ENCODE results near the gene FHOD1.

The FHOD1 gene

DNA sequence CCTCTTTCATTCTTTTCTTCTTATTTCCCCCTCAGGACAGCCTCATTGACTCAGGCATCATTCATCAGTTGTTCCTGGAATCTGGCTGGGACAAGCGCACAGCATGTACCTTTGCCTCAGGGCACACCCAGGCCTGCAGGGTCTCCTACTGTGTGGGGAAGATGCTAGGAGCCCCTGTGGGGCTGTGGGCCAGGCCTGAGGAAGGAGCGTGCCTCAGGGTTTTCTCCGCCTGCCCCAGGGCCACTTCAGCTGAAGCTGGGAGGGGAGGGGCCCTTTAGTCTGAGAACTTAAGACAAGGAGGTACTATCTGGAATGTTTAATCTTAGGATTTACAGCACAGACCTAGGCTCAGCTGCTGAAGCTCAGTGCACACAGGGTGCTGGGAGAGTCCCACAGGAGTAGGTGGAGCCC, 40.4 kb downstream of the FHOD1 start:
- no peak for DNase-seq

DNA sequence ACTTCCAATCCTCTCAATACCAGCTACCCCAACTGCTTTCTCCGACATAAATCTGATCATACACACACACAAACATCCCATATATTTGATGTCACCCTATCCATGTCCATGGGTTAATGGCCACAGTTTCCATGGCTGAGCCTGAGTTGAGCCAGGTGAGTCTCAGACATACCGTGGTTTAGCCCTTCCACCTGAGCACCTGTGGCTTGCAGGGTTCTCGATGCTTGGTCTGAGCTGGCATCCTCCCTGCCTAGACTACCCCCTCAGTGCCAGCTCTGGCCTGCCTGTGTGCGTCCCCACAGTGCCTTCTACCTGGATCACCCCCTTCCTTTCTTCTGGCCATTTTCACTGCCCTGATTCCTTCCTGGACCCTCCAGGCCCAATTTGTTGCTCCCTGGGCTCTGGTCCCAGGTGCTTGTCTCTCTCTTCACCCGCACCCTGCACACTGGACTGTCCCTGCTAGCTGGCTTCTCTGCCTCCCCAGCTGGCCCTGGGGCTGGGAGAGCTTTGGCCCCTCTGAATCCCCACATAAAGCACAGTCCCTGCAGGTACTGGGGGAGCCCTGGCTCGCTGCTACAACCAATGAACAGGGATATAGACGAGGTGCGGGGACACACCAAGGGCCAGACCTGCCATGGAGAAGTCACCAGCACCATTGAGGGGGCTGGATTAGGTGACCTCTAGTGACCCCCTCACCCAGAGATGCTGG, 41.0 kb downstream of the FHOD1 start:
- no peak for DNase-seq

DNA sequence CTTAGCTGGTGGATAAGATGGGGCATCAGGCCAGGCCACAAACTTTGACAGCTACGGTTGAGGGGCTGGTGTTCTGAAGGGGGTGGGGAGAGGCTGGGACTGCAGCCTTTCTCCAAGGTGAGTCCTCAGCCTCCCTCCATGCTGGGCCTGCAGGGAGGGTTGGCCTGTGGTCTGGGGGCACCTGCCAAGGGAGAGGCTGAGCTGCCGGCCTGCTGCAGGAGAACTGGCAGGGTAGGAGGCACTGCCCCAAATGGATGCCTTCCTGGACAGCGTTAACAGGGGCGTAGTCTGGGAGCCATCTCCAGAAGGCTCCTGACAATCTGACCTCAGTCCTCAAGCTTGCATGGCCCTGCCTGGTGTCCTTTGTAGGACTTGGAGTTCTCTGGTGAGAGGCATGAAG, 43.2 kb downstream of the FHOD1 start:
- DNase-seq = no peak

DNA sequence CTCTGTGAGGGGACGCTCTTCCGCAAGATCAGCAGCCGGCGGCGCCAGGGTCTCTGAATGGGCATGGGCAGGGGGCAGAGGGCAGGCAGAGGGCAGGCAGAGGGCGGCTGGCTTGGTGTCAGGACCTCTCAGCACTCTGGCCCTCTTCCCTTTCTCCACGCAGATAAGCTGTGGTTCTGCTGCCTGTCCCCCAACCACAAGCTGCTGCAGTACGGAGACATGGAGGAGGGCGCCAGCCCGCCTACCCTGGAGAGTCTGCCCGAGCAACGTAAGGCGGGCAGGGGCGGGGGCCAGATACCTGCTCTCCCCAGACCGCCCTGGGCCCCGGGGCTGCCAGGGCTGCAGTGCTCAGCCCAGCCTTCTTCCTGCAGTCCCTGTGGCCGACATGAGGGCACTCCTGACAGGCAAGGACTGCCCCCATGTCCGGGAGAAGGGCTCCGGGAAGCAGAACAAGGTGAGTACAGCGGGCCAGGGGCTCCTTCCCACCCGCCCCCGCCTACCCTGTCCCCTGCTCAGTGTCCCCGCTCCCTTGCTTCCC, 44.3 kb downstream of the FHOD1 start:
- no peak for DNase-seq

DNA sequence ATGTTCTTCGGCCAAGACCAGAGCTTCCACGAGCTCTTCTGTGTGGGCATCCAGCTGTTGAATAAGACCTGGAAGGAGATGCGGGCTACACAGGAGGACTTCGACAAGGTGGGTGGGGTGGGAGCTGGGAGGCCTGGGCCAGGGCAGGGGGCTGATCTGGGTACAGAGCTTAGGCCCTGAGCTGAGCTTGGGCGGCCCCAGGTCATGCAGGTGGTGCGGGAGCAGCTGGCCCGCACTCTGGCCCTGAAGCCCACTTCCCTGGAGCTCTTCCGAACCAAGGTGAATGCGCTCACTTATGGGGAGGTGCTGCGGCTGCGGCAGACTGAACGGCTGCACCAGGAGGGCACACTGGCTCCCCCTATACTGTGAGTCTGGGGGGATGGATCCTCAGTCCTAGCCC, 44.9 kb downstream of the FHOD1 start:
- DNase-seq = no peak

DNA sequence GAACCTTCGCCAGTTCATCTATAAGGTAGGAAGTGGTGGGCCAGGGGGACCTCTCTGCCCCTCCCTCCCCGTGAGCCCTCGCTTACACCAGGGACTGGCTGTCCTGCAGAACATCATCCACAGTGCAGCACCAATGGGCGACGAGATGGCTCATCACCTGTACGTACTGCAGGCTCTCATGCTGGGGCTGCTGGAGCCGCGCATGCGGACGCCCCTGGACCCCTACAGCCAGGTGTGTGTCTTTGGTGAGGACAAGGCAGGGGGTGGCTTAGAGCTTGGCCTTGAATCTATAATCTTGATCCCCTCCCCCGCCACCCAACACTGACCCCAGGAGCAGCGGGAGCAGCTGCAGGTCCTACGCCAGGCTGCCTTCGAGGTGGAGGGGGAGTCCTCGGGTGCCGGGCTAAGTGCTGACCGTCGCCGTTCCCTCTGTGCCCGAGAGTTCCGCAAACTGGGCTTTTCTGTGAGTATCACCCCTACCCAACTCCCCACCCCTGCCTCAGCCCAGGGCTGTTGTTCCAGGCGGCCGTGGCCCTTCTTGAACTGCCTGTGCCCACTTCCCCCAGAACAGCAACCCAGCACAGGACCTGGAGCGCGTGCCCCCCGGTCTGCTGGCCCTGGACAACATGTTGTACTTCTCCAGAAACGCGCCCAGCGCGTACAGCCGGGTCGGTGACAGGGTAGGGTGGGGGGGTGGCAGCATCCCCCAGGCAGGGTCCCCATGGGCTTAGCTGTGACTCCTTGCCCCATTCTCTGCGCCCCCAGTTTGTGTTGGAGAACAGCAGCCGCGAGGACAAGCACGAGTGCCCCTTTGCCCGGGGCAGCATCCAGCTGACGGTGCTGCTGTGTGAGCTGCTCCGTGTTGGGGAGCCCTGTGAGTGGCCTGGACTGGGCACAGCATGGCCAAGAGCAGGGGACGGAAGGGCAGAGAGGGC, 45.6 kb downstream of the FHOD1 start:
- no peak for DNase-seq

DNA sequence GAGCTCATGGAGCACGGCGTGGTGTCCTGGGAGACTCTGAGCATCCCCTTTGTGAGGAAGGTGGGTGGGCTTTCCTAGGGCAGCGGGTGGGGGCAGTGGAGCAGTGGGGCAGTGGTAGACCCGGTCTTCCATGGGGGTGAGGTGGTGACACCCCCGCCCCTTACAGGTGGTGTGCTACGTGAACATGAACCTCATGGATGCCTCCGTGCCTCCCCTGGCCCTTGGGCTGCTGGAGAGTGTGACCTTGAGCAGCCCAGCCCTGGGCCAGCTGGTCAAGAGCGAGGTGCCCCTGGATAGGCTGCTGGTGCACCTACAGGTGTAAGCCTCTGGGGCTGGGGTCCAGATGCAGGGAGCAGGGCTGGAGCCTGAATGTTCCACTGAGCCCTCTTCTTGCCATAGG, 46.8 kb downstream of the FHOD1 start:
- DNase-seq = no peak

DNA sequence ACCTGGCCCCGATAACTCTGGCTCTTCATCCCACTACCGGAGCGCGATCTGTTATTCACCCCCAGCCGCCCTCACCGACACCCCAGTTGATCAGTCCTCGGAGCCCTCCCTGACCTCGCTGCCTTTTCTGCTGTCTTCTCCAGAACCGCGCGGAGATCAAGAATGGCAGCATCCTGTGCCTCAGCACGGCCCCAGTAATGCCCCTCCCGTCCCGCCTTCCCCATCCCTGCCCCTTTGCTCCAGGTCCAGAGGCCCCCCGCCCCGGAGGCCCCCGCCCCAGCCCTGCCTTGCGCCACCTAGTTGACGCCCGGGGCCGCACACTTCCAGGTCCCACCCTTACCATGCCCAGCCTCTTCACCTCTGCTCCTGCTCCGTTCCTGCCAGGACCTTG, 47.5 kb downstream of the FHOD1 start:
- no peak for DNase-seq

DNA sequence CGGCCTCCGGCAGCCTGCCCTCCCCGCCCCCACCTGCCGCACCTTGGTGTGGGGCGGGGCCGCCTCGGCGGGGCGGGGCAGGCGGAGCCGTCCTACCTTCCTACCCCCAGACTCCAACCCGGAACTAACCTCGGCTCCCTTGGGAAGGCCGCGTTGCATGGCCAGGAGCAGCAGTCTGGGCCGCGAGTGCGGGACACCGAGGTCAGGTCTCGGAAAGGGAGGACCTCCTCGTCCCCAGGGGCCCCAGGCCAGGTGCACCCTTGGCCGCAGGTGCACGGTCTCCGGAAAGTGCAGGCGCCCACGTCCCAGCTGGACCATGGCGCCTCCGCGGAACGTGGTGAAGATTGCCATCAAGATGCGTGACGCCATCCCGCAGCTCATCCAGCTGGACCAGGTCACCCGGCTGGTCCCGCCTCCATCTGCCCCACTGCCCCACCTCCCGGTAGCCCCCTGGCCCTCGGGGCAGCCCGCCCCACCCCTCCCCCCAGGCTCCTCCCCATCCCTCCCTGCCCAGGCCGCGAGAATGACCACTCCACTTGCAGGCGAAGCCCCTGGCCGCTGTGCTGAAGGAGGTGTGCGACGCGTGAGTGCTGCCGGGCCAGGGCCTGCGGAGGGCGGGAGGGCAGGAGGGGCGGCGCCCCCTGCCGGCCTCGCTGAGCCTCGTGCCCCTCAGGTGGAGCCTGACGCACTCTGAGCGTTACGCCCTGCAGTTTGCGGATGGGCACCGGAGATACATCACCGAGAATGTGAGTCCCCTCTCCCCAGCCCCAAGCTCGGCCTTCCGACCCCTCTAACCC, 48.1 kb downstream of the FHOD1 start, which contains the start of gene ELMO3:
Gene ELMO3, plus strand, starts transcription at position 121 of the 797 bp plus-strand sequence. Its CDS starts 196 bp downstream, at position 317.
- DNase-seq = no peak

DNA sequence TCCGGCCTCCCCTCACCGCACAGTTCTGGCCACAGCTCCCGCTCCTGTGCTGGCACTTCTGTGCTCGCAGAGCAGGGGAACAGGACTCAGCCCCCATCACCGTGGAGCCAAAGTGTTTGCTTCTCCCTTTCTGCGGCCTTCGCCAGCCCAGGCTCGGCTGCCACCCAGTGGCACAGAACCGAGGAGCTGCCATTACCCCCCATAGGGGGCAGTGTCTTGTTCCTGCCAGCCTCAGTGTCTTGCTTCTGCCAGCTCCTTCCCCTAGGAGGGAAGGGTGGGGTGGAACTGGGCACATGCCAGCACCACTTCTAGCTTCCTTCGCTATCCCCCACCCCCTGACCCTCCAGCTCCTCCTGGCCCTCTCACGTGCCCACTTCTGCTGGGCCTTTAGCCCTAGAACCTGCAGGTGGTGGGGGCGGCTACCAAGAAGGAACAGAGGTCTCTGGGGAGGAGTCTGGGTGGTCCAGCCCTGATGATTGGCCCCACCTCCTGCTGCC, 49.0 kb downstream of the FHOD1 start:
- no peak for DNase-seq

DNA sequence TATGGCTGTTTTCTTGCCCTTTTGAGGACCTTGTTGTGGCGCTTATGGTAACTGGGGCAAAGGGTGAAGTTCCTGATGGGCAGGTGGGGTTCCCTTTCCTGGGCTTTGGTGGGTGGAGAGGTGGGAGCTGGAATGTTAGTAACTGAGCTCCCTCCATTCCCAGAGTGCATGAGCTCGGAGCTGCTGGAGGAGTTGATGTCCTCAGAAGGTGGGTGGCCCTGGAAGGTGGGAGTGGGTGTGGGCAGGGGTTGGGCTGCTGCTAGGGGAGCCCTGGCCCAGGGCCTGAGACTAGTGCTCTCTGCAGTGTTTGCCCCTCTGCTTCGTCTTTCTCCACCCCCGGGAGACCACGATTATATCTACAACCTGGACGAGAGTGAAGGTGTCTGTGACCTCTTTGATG, 49.6 kb downstream of the FHOD1 start:
- no peak for DNase-seq

DNA sequence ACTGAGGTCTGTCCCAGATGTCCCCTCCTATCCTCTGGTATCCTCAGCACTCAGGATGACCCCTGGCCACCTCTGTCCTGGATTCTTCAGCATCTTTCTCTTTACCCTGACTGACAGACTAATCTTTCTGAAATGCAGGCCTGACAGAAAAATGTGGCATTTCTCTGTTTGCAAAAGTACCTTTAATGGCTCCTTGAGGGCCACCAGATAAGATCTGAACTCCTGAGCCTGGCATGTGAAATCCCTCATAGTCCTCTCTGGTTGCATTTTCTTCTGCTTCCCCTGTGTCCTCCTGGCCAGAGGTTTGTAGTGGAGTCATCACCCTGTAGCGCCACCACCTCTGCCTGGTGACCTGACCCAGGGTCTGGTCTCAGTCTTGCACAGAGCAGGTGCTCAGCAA, 50.4 kb downstream of the FHOD1 start:
- no peak for DNase-seq

DNA sequence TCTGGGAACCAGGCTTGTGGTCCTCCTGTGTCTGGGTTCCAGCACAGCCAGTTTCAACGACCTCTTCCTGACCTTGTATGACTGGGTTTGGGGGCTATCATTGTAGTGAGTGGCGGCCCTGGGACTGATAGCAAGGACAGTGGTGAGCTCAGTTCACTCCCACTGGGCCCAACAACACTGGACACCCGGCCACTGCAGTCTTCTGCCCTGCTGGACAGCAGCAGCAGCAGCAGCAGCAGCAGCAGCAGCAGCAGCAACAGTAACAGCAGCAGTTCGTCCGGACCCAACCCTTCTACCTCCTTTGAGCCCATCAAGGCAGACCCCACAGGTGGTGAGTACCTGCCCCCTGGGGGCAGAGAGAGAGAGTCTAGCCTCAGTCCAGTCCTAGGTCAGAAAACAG, 51.6 kb downstream of the FHOD1 start:
- no peak for DNase-seq

DNA sequence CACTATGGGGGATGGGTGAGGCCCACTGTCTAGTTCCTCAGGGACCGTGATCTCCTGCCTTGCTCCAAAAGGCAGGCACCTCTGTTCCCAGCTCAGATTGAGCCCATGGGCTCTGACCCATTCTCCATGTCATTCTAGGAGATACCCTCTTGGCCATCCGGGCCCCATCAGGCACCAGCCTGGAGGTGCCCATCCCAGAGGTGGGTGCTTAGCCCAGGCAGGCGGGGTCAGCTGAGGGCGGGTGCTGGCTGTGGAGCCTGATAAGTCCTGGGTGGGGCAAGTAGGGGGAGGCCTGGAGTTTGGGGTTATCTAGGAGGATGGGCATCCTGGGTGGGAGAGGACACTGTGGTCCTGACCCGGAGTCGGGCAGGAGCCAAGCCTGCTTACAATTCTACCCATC, 53.0 kb downstream of the FHOD1 start:
- no peak for DNase-seq

DNA sequence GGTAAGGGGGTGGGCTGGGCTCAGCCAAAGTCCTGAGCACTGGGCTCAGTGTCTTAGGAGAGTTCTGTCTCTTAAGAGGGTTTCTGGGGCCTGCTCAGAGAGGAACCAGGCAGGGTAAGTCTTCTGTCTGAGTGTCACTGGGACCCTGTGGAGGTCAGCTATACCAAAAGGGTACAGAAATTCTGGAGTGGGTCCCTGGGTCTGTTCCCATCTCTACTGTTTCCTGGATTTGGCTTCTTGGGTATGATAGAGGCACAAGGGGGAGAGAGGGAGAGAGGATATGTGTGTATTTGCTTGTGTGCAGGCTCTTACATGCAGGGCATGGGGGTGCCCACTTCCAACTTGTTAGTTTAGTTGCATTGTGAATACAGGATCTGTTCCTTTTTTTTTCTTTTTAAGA, 53.7 kb downstream of the FHOD1 start:
- no peak for DNase-seq

DNA sequence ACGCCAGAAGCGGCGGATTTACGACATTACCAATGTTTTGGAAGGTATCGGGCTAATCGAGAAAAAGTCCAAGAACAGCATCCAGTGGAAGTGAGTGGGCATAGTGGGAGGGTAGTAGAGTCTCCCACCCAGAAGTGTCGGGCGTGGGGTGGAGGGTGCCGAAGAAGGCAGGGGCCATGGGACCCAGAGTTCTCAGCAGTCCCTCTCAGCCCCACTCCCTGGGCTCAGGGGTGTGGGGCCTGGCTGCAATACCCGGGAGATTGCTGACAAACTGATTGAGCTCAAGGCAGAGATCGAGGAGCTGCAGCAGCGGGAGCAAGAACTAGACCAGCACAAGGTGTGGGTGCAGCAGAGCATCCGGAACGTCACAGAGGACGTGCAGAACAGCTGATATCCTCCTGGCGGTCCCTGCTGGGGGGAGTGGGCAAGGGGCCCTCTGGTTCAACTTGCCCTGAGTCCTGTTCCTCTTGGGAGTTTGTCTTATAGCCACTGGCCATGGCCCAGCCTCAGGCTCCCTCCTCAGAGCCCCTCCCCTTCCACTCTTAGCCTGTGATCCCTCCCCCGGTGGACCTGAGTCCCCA, 54.4 kb downstream of the FHOD1 start:
- DNase-seq = no peak

DNA sequence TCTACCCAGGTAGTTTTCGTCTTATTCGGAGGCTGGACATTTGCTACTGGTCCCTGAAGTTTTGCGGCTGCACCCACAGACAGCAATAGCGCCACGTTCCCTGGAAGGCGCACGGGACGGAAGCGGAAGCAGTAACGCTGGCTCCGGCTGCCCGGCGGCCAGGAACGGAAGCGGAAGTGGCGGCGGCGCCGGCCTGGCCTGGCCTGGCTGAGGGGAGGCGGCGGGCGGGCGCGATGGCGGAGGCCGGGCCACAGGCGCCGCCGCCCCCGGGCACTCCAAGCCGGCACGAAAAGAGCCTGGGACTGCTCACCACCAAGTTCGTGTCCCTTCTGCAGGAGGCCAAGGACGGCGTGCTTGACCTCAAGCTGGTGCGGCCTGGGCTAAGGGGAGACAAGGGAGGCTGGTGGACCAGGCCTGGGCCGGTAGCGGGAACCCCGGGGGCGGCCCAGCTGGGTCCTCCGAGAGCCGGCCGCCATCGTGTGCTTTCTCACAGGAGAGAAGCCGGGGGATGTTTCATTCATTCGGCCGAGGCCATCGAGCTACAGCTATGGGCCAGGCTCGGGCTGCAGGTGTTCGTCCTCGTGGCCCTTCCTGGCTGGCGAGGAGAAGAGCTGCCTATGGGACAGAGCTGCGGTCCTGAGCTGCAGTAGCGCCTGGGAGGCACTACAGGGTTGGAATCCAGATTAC, 55.1 kb downstream of the FHOD1 start, which contains the start of gene E2F4:
Gene E2F4, plus strand, starts transcription at position 161 of the 687 bp plus-strand sequence. Its CDS starts 73 bp downstream, at position 234.
- peak; percentile 80 for DNase-seq

DNA sequence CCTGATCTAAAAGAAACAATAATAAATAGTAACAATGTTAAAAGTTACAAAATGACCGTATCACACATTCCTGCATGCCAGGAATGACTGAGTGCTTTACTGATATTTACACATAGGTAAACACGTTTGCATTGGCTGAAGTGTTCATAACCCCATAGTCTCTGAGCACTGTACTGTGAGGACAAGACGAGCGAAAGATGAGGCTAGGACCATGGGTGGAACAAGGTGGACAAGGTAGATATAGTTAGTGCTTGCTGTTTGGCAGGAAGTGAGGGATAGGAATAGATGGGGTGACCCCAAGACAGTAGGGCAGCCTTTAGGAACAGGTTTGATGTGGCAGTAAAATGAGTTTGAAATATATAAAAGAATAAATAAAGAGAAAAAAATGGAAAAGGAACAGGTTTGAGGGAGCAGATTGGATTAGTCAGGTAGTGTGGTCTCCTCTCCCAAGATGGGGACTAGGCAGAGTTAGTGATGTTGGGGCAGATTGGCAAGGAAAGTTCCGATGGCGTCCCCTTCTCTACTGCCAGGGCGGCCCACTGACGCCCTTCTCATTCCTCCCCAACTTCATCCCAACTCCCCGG, 55.8 kb downstream of the FHOD1 start:
- DNase-seq = no peak

DNA sequence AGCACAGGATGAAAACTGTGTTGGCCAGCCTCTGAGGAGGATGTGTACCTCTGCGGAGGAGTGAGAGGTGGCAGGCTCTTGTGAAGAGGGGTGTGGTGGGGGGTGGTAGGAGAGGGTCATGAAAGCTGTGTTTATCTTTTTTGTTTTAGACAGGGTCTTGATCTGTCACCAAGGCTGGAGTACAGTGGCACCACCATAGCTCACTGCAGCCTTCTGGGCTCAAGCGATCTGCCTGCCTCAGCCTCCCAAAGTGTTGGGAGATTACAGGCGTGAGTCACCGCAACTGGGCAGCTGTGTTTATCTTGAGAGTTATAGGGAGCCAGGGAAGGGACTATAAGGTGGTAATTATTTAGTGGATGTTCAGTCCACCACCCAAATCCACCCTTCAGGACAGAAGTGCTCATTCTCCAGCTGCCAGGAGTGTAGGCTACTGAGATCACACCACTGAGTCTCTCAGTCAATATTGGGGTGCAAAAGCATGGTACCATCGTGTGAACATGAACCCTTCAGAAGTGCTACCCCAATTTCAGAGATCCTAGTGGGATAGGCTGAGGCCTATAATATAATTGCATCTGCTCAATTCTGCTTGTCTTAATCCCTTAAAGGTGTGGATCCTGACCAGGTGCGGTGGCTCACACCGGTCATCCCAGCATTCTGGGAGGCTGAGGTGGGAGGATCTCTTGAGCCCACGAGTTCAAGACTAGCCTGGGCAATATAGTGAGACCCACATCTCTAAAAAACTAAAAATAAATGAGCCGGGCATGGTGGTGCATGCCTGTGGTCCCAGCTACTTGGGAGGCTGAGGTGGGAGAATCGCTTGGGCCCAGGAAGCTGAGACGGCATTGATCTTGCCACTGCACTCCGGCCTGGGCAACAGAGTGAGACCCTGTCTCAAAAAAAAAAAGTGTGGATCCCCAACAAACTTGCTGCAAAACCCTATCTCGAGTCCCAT, 56.6 kb downstream of the FHOD1 start:
- DNase-seq = no peak

DNA sequence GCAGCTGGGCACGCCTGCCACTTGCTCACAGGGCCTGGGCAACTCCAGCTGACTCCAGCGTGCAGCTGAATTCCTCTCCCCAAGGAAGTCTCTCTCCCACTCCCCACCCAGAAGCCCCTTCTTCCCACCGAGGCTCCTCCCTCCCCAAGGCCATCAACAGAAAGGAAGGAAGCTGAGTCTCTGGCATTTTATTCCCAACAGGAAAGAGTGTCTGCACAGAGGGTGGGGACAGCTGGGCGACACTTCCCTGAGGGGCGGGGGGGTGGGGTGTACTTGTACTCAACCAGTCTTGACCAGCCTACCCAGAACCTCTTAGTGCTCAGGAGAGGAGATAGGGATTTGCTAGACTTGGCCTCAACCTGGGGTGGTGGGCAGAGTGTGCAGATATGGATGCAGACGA, 57.2 kb downstream of the FHOD1 start, which contains the start of gene EXOC3L1:
Gene EXOC3L1, minus strand, starts transcription at position 96 of the 400 bp plus-strand sequence. CDS start 460 bp downstream, outside the sequence.
- no peak for DNase-seq

Measured in NCI-H510A (cell line).